Neutrophil (primary cell): ENCODE measurements around the gene LINGO3.

Source experiments
- H3K27ac ChIP-seq: fragments of 200-600 bp; sonication (generic); 2 replicates; pipeline ENCODE4 v1.5.1; 2016; ENCODE audit warnings: mild to moderate bottlenecking, moderate library complexity
- H3K27me3 ChIP-seq: fragments of 200-600 bp; sonication (generic); 2 replicates; pipeline ENCODE4 v1.6.0; 2016; ENCODE audit warnings: mild to moderate bottlenecking
- H3K36me3 ChIP-seq: fragments of 200-600 bp; sonication (generic); 2 replicates; pipeline ENCODE4 v1.5.1; 2017
- H3K4me1 ChIP-seq, 2 experiments: fragments of 200-600 bp in 1 of 2; sonication (generic) in 1 of 2; 1 replicate in 1 of 2; 2 replicates in 1 of 2; pipeline versions ENCODE4 v1.5.1 to v1.6.1; 2013 to 2016; ENCODE audit warnings: low read depth in 1 of 2, low read length in 1 of 2, mild to moderate bottlenecking in 1 of 2, moderate library complexity in 1 of 2; ENCODE audit not compliant: control insufficient read depth in 1 of 2, insufficient read depth in 1 of 2
- H3K4me3 ChIP-seq, 2 experiments: fragments of 200-600 bp in 1 of 2; sonication (generic) in 1 of 2; 1 replicate in 1 of 2; 2 replicates in 1 of 2; pipeline ENCODE4 v1.5.1; 2013 to 2016; ENCODE audit warnings: low read depth in 1 of 2, low read length in 1 of 2, mild to moderate bottlenecking in 1 of 2, moderate library complexity in 1 of 2
- H3K9me3 ChIP-seq: fragments of 200-600 bp; sonication (generic); 2 replicates; pipeline ENCODE4 v1.5.1; 2016
- CTCF ChIP-seq: fragments of 200-600 bp; sonication (generic); IDR thresholded peaks from 2 replicates; pipeline ENCODE4 v1.5.1; 2016; ENCODE audit warnings: antibody characterized with exemption

The LINGO3 gene

DNA sequence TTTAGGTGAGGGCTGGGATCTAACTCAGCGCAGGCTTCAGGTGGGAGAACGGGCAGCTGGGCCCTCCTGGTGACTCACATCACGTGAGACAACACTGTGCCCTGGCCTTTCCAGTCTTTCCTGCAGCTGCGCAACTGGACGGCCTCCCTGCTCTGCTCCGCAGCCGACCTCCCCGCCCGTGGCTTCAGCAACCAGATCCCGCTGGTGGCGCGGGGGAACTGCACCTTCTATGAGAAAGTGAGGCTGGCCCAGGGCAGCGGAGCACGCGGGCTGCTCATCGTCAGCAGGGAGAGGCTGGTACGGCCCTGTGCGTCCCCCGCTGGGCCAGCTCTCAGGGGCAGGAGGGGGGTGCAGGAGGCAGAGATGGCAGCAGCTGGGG, 29.4 kb upstream of the LINGO3 start:
- no peaks in the 10 kb centered on the region for H3K9me3 ChIP-seq
- no peak for TF ChIP-seq CTCF
- H3K4me3 ChIP-seq = no peak overlapping the region
- peaks cover 14 to 20% of the 10 kb centered on the region in 2 experiments for H3K4me1 ChIP-seq
- no peak overlapping the region for H3K27ac ChIP-seq
- peaks cover 39% of the 10 kb centered on the region for H3K36me3 ChIP-seq
- H3K27me3 ChIP-seq = no peaks in the 10 kb centered on the region

- Histone ChIP-seq H3K9me3 (no peaks in the 10 kb centered on the region), H3K27me3 (no peaks in the 10 kb centered on the region), H3K27ac (no peak overlapping the region), H3K36me3 (peaks cover 33% of the 10 kb centered on the region), H3K4me1 (peaks cover 18 to 26% of the 10 kb centered on the region in 2 experiments), H3K4me3 (no peak overlapping the region)
- TF ChIP-seq CTCF = no peak
Observed at GRCh38 chr19:2336528-2337328, 28.8 kb upstream of the LINGO3 start.

DNA sequence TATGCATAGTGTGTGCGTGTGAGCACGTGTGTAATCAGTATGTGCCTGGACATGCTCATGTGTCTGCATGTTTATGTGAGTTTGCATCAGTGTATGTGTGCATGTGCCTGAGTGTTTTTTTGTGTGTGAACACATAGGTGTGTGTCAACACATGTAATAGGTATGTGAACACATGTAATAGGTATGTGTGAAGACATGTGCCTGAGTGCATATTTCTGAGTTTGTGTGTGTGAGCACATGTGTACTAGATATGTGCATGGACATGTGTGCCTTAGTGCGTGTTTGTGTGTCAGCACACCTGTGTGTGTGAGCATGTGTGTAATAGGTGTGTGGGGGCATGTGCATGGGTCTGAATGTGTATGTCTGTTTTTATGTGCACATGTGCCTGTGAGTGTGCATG, 27.9 kb upstream of the LINGO3 start:
- H3K9me3 ChIP-seq = no peaks in the 10 kb centered on the region
- H3K36me3 ChIP-seq = peaks cover 24% of the 10 kb centered on the region
- no peak overlapping the region for H3K27ac ChIP-seq
- no peak for TF ChIP-seq CTCF
- H3K4me3 ChIP-seq = no peak overlapping the region
- peaks cover 18 to 27% of the 10 kb centered on the region in 2 experiments for H3K4me1 ChIP-seq
- H3K27me3 ChIP-seq = no peaks in the 10 kb centered on the region

GRCh38 chr19:2334986-2335846, 27.3 kb upstream of the LINGO3 start:
- Histone ChIP-seq H3K36me3 (peaks cover 22% of the 10 kb centered on the region), H3K4me1 (peaks cover 18 to 33% of the 10 kb centered on the region in 2 experiments), H3K9me3 (no peaks in the 10 kb centered on the region), H3K27me3 (no peaks in the 10 kb centered on the region), H3K4me3 (no peak overlapping the region), H3K27ac (no peak overlapping the region)
- TF ChIP-seq CTCF = no peak

- peaks cover 15% of the 10 kb centered on the region for H3K36me3 ChIP-seq
- no peak overlapping the region for H3K27ac ChIP-seq
- no peak overlapping the region for H3K4me3 ChIP-seq
- H3K9me3 ChIP-seq = no peaks in the 10 kb centered on the region
- H3K4me1 ChIP-seq = peaks cover 20 to 37% of the 10 kb centered on the region in 2 experiments
- TF ChIP-seq CTCF = no peak
- no peaks in the 10 kb centered on the region for H3K27me3 ChIP-seq
Observed at GRCh38 chr19:2334426-2334825, 26.5 kb upstream of the LINGO3 start.
